ENCODE results near the gene DGKD.
"Not testable (repeated sequence)": the region's sequence is repeated elsewhere in the genome, so short reads cannot be mapped to it uniquely, and the experiment has no call there.

DGKD gene

GRCh38 chr2:233387225-233387624 lies 32.9 kb downstream of the DGKD start:
- Histone ChIP-seq H3K4me3 (ENCODE audit: control insufficient read depth in 1 of 7, extremely low read depth in 1 of 7, insufficient read depth in 4 of 7, low read depth in 2 of 7, low read length in 6 of 7) (peak overlapping the region in 1 of 7 experiments; percentile 31), H3K9me3 (ENCODE audit: control extremely low read depth in 1 of 5, control insufficient read depth in 4 of 5, insufficient read depth in 2 of 5, low read depth in 1 of 5, low read length in 4 of 5) (no peaks in the 10 kb centered on the region), H3K27ac (ENCODE audit: insufficient read depth in 1 of 2, low read depth in 1 of 2, low read length in 2 of 2, poor library complexity in 1 of 2, severe bottlenecking in 2 of 2) (no peak overlapping the region), H3K4me1 (ENCODE audit: control extremely low read depth in 1 of 4, control insufficient read depth in 4 of 4, insufficient read depth in 4 of 4, low read length in 3 of 4) (peaks cover 3 to 53% (median 41%) of the 10 kb centered on the region in 4 experiments), H3K27me3 (replicated peaks in 2 of 5; ENCODE audit: control insufficient read depth in 4 of 5, insufficient read depth in 5 of 5, low read length in 4 of 5) (no peaks in the 10 kb centered on the region), H3K36me3 (ENCODE audit: control insufficient read depth in 4 of 4, insufficient read depth in 4 of 4, low read length in 3 of 4) (peaks cover 3 to 23% (median 6%) of the 10 kb centered on the region in 4 experiments)
- no peak for DNase-seq
- over 99% methylated on average over 13 of the region's 13 CpGs for WGBS (ENCODE audit: insufficient coverage)
- CTCF ChIA-PET, result interaction anchor here (0.9 to 1.6 kb wide), 5 partner anchors 11 to 56 kb away, joined by 3 to 6 read pairs (median 3); partner anchors contain the start of gene DGKD
- POLR2A ChIA-PET, result no interaction called here

- Histone ChIP-seq H3K27me3 (replicated peaks in 2 of 5; ENCODE audit: control insufficient read depth in 4 of 5, insufficient read depth in 5 of 5, low read length in 4 of 5) (no peaks in the 10 kb centered on the region), H3K27ac (ENCODE audit: insufficient read depth in 1 of 2, low read depth in 1 of 2, low read length in 2 of 2, poor library complexity in 1 of 2, severe bottlenecking in 2 of 2) (no peak overlapping the region), H3K4me3 (ENCODE audit: control insufficient read depth in 1 of 7, extremely low read depth in 1 of 7, insufficient read depth in 4 of 7, low read depth in 2 of 7, low read length in 6 of 7) (peak overlapping the region in 2 of 7 experiments; percentile 4 to 31), H3K36me3 (ENCODE audit: control insufficient read depth in 4 of 4, insufficient read depth in 4 of 4, low read length in 3 of 4) (peaks cover 3 to 24% (median 6%) of the 10 kb centered on the region in 4 experiments), H3K4me1 (ENCODE audit: control extremely low read depth in 1 of 4, control insufficient read depth in 4 of 4, insufficient read depth in 4 of 4, low read length in 3 of 4) (peaks cover 3 to 53% (median 41%) of the 10 kb centered on the region in 4 experiments), H3K9me3 (ENCODE audit: control extremely low read depth in 1 of 5, control insufficient read depth in 4 of 5, insufficient read depth in 2 of 5, low read depth in 1 of 5, low read length in 4 of 5) (no peaks in the 10 kb centered on the region)
- ChIA-PET CTCF (interaction anchor here (0.9 to 1.6 kb wide), 6 partner anchors 12 to 55 kb away, joined by 3 to 6 read pairs (median 3); partner anchors contain the start of gene DGKD), POLR2A (no interaction called here)
- WGBS (ENCODE audit: insufficient coverage), result 75% methylated on average over 21 of the region's 25 CpGs
- DNase-seq, result peak; percentile 46 to 63 (median 48)
Measured at GRCh38 chr2:233387667-233388528, 33.6 kb downstream of the DGKD start.

GRCh38 chr2:233389601-233390125 lies 35.4 kb downstream of the DGKD start:
- Histone ChIP-seq H3K4me1 (ENCODE audit: control extremely low read depth in 1 of 4, control insufficient read depth in 4 of 4, insufficient read depth in 4 of 4, low read length in 3 of 4) (peaks cover 0 to 36% (median 29%) of the 10 kb centered on the region in 4 experiments), H3K27me3 (replicated peaks in 2 of 5; ENCODE audit: control insufficient read depth in 4 of 5, insufficient read depth in 5 of 5, low read length in 4 of 5) (no peaks in the 10 kb centered on the region), H3K27ac (ENCODE audit: insufficient read depth in 1 of 2, low read depth in 1 of 2, low read length in 2 of 2, poor library complexity in 1 of 2, severe bottlenecking in 2 of 2) (no peak overlapping the region), H3K36me3 (ENCODE audit: control insufficient read depth in 4 of 4, insufficient read depth in 4 of 4, low read length in 3 of 4) (peaks cover 3 to 24% (median 10%) of the 10 kb centered on the region in 4 experiments), H3K4me3 (ENCODE audit: control insufficient read depth in 1 of 7, extremely low read depth in 1 of 7, insufficient read depth in 4 of 7, low read depth in 2 of 7, low read length in 6 of 7) (no peak overlapping the region), H3K9me3 (ENCODE audit: control extremely low read depth in 1 of 5, control insufficient read depth in 4 of 5, insufficient read depth in 2 of 5, low read depth in 1 of 5, low read length in 4 of 5) (no peaks in the 10 kb centered on the region)
- WGBS (ENCODE audit: insufficient coverage), result 100% methylated on average over 4 of the region's 8 CpGs
- ChIA-PET POLR2A (no interaction called here), CTCF (no interaction called here)
- DNase-seq, result no peak

- Histone ChIP-seq H3K4me3 (ENCODE audit: control insufficient read depth in 1 of 7, extremely low read depth in 1 of 7, insufficient read depth in 4 of 7, low read depth in 2 of 7, low read length in 6 of 7) (no peak overlapping the region), H3K27ac (ENCODE audit: insufficient read depth in 1 of 2, low read depth in 1 of 2, low read length in 2 of 2, poor library complexity in 1 of 2, severe bottlenecking in 2 of 2) (no peak overlapping the region), H3K36me3 (ENCODE audit: control insufficient read depth in 4 of 4, insufficient read depth in 4 of 4, low read length in 3 of 4) (peaks cover 3 to 15% (median 9%) of the 10 kb centered on the region in 4 experiments), H3K27me3 (replicated peaks in 2 of 5; ENCODE audit: control insufficient read depth in 4 of 5, insufficient read depth in 5 of 5, low read length in 4 of 5) (no peaks in the 10 kb centered on the region), H3K4me1 (ENCODE audit: control extremely low read depth in 1 of 4, control insufficient read depth in 4 of 4, insufficient read depth in 4 of 4, low read length in 3 of 4) (peaks cover 0 to 20% (median 17%) of the 10 kb centered on the region in 4 experiments), H3K9me3 (ENCODE audit: control extremely low read depth in 1 of 5, control insufficient read depth in 4 of 5, insufficient read depth in 2 of 5, low read depth in 1 of 5, low read length in 4 of 5) (no peaks in the 10 kb centered on the region)
- WGBS (ENCODE audit: insufficient coverage), result 94% methylated on average over 5 of the region's 7 CpGs
- ChIA-PET POLR2A (no interaction called here), CTCF (interaction anchor here (1.1 to 3.4 kb wide), 3 partner anchors 9 to 48 kb away, joined by 4 to 14 read pairs (median 5); no protein-coding TSS in a partner anchor)
- no peak for DNase-seq
Measured at GRCh38 chr2:233395687-233396086, 41.4 kb downstream of the DGKD start.

GRCh38 chr2:233396726-233397665 lies 42.7 kb downstream of the DGKD start:
- DNase-seq; H3K4me3 ChIP-seq (ENCODE audit: control insufficient read depth in 1 of 7, extremely low read depth in 1 of 7, insufficient read depth in 4 of 7, low read depth in 2 of 7, low read length in 6 of 7); H3K36me3 ChIP-seq (ENCODE audit: control insufficient read depth in 4 of 4, insufficient read depth in 4 of 4, low read length in 3 of 4); H3K27me3 ChIP-seq (replicated peaks in 2 of 5; ENCODE audit: control insufficient read depth in 4 of 5, insufficient read depth in 5 of 5, low read length in 4 of 5); H3K9me3 ChIP-seq (ENCODE audit: control extremely low read depth in 1 of 5, control insufficient read depth in 4 of 5, insufficient read depth in 2 of 5, low read depth in 1 of 5, low read length in 4 of 5); POLR2A ChIA-PET; H3K27ac ChIP-seq (ENCODE audit: insufficient read depth in 1 of 2, low read depth in 1 of 2, low read length in 2 of 2, poor library complexity in 1 of 2, severe bottlenecking in 2 of 2): not testable (repeated sequence)
- peaks cover 0 to 22% (median 19%) of the 10 kb centered on the region in 4 experiments for H3K4me1 ChIP-seq (ENCODE audit: control extremely low read depth in 1 of 4, control insufficient read depth in 4 of 4, insufficient read depth in 4 of 4, low read length in 3 of 4)
- CTCF ChIA-PET, result interaction anchor here (1.1 to 3.4 kb wide), 3 partner anchors 8 to 47 kb away, joined by 4 to 14 read pairs (median 5); no protein-coding TSS in a partner anchor
- 96% methylated on average over 5 of the region's 12 CpGs for WGBS (ENCODE audit: insufficient coverage)

- peak in 2 of 3 donors; percentile 69 to 72 for DNase-seq
- POLR2A ChIA-PET, result no interaction called here
Measured at GRCh38 chr2:233399306-233400225, 45.3 kb downstream of the DGKD start.

More at GRCh38 chr2:233399306-233400225, 45.3 kb downstream of the DGKD start:
- no peaks in the 10 kb centered on the region for H3K9me3 ChIP-seq (ENCODE audit: control extremely low read depth in 1 of 5, control insufficient read depth in 4 of 5, insufficient read depth in 2 of 5, low read depth in 1 of 5, low read length in 4 of 5)
- 35% methylated on average over 8 of the region's 8 CpGs for WGBS (ENCODE audit: insufficient coverage)
- peaks cover 0 to 7% (median 4%) of the 10 kb centered on the region in 4 experiments for H3K36me3 ChIP-seq (ENCODE audit: control insufficient read depth in 4 of 4, insufficient read depth in 4 of 4, low read length in 3 of 4)
- CTCF ChIA-PET, result interaction anchor here (1.2 to 9.9 kb wide), 4 partner anchors 15 to 46 kb away, joined by 5 to 162 read pairs (median 42); no protein-coding TSS in a partner anchor
- peaks cover 0 to 24% (median 19%) of the 10 kb centered on the region in 4 experiments for H3K4me1 ChIP-seq (ENCODE audit: control extremely low read depth in 1 of 4, control insufficient read depth in 4 of 4, insufficient read depth in 4 of 4, low read length in 3 of 4)
- peak overlapping the region in 1 of 7 experiments; percentile 16 for H3K4me3 ChIP-seq (ENCODE audit: control insufficient read depth in 1 of 7, extremely low read depth in 1 of 7, insufficient read depth in 4 of 7, low read depth in 2 of 7, low read length in 6 of 7)
- H3K27ac ChIP-seq (ENCODE audit: insufficient read depth in 1 of 2, low read depth in 1 of 2, low read length in 2 of 2, poor library complexity in 1 of 2, severe bottlenecking in 2 of 2), result no peak overlapping the region
- H3K27me3 ChIP-seq (replicated peaks in 2 of 5; ENCODE audit: control insufficient read depth in 4 of 5, insufficient read depth in 5 of 5, low read length in 4 of 5), result no peaks in the 10 kb centered on the region
